GM21423 (cell line): ENCODE data around the gene LZTFL1.

Source experiments
- ATAC-seq: cut with Tn5 transposase; IDR thresholded peaks from one replicate; pipeline ENCODE4 v1.9.1; 2021; ENCODE audit warnings: mild to moderate bottlenecking, moderate library complexity; ENCODE audit not compliant: unreplicated experiment

Gene LZTFL1

GRCh38 chr3:45841757-45842491 lies at the start of gene LZTFL1:
LZTFL1 (minus strand) TSS chr3:45842119; CDS start chr3:45841991, 128 bp downstream.
- peak; percentile 87 for ATAC-seq

GRCh38 chr3:45890405-45890804 lies 48.5 kb upstream of the LZTFL1 start:
- ATAC-seq: no peak

- ATAC-seq: no peak
These were observed 47.4 kb upstream of the LZTFL1 start for GRCh38 chr3:45889337-45889736.

- ATAC-seq: no peak
These were observed 46.0 kb upstream of the LZTFL1 start for GRCh38 chr3:45887759-45888511.

- ATAC-seq: no peak
These were observed 45.4 kb upstream of the LZTFL1 start for GRCh38 chr3:45887285-45887684.

GRCh38 chr3:45885979-45886705 lies 44.2 kb upstream of the LZTFL1 start, which contains the start of gene CCR9:
CCR9 (plus strand) TSS chr3:45886543; CDS start chr3:45894934, 8,391 bp downstream.
- no peak for ATAC-seq

- no peak for ATAC-seq
These were observed 42.7 kb upstream of the LZTFL1 start for GRCh38 chr3:45884368-45885201.

GRCh38 chr3:45881078-45882022 lies 39.4 kb upstream of the LZTFL1 start:
- ATAC-seq: no peak

GRCh38 chr3:45880725-45881077 lies 38.8 kb upstream of the LZTFL1 start:
- no peak for ATAC-seq

- no peak for ATAC-seq
These were observed 36.2 kb upstream of the LZTFL1 start for GRCh38 chr3:45878124-45878523.

GRCh38 chr3:45874677-45875346 lies 32.9 kb upstream of the LZTFL1 start:
- ATAC-seq: no peak

GRCh38 chr3:45873638-45874037 lies 31.7 kb upstream of the LZTFL1 start:
- ATAC-seq: no peak

- ATAC-seq: no peak
These were observed 31.1 kb upstream of the LZTFL1 start for GRCh38 chr3:45873036-45873435.

GRCh38 chr3:45872569-45872968 lies 30.6 kb upstream of the LZTFL1 start:
- no peak for ATAC-seq

- no peak for ATAC-seq
These were observed 29.9 kb upstream of the LZTFL1 start for GRCh38 chr3:45871780-45872179.

- ATAC-seq: no peak
These were observed 28.2 kb upstream of the LZTFL1 start for GRCh38 chr3:45870099-45870498.

- no peak for ATAC-seq
These were observed 27.7 kb upstream of the LZTFL1 start for GRCh38 chr3:45869638-45870037.

GRCh38 chr3:45868650-45869049 lies 26.7 kb upstream of the LZTFL1 start:
- no peak for ATAC-seq

GRCh38 chr3:45868213-45868612 lies 26.3 kb upstream of the LZTFL1 start:
- ATAC-seq: no peak
